OCI-LY7 (cell line): ENCODE data around the gene HOXC4. TPM values are rescaled to one million over a fixed set of nuclear protein-coding genes. Genes with fewer than 3 reads are reported as not detected.

ENCODE experiments used
- BruUV-seq: library from RNA; stranded (reverse); fragments of 400-500 nt; replicated peaks from 2 replicates; lab custom pipeline; 2021; lab: Mats Ljungman, UMichigan
- CTCF ChIA-PET: fragments of 300-600 bp; sonication (Branson Sonifier 250); formaldehyde crosslinking; loops from one replicate; lab custom pipeline; 2022; ENCODE audit warnings: antibody characterized with exemption; ENCODE audit not compliant: unreplicated experiment; lab: Charles Lee
- POLR2A ChIA-PET: fragments of 300-600 bp; sonication (Branson Sonifier 250); formaldehyde crosslinking; loops from one replicate; lab custom pipeline; 2022; ENCODE audit warnings: antibody characterized with exemption; lab: Charles Lee
- DNase-seq: peaks from one replicate; pipeline ENCODE4 v3.0.0-alpha.2; 2015; ENCODE audit warnings: low spot score
- H2AFZ ChIP-seq: fragments of 200-600 bp; sonication (generic), shearing (Covaris generic); 2 replicates; pipeline ENCODE4 v1.6.1; 2014; ENCODE audit warnings: mild to moderate bottlenecking, antibody characterized with exemption, low read length, moderate library complexity
- H3K27ac ChIP-seq: fragments of 200-600 bp; sonication (generic); 2 replicates; pipeline ENCODE4 v1.5.1; 2014; ENCODE audit warnings: mixed run types, low read depth, mild to moderate bottlenecking, moderate library complexity, low read length, inconsistent platforms; ENCODE audit not compliant: poor library complexity, severe bottlenecking
- H3K36me3 ChIP-seq: fragments of 200-600 bp; sonication (generic); 2 replicates; pipeline ENCODE4 v1.6.1; 2014; ENCODE audit warnings: mild to moderate bottlenecking, antibody characterized with exemption, low read length, moderate library complexity, mixed read lengths; ENCODE audit not compliant: insufficient read depth
- H3K4me1 ChIP-seq: fragments of 200-600 bp; sonication (generic); 2 replicates; pipeline ENCODE4 v1.5.1; 2014; ENCODE audit warnings: mild to moderate bottlenecking, low read length; ENCODE audit not compliant: insufficient read depth, poor library complexity, severe bottlenecking
- H3K4me2 ChIP-seq: fragments of 200-600 bp; sonication (generic); 2 replicates; pipeline ENCODE4 v1.6.1; 2014; ENCODE audit warnings: mild to moderate bottlenecking, low read length
- H3K4me3 ChIP-seq: fragments of 200-600 bp; sonication (generic); 2 replicates; pipeline ENCODE4 v1.5.1; 2014; ENCODE audit warnings: mild to moderate bottlenecking, low read depth, low read length; ENCODE audit not compliant: poor library complexity, severe bottlenecking
- H3K79me2 ChIP-seq: fragments of 200-600 bp; sonication (generic); 2 replicates; pipeline ENCODE4 v1.6.1; 2016; ENCODE audit warnings: low read depth, mild to moderate bottlenecking, low read length, moderate library complexity, mixed read lengths; ENCODE audit not compliant: insufficient read depth
- H3K9me2 ChIP-seq: fragments of 200-600 bp; sonication (generic); 2 replicates; pipeline ENCODE4 v1.6.1; 2016; ENCODE audit warnings: mild to moderate bottlenecking, low read length, mixed read lengths; ENCODE audit not compliant: insufficient read depth
- H3K9me3 ChIP-seq: fragments of 200-600 bp; sonication (generic); 2 replicates; pipeline ENCODE4 v1.6.1; 2014; ENCODE audit warnings: mild to moderate bottlenecking, mixed run types, low read length, mixed read lengths
- H4K20me1 ChIP-seq: fragments of 200-600 bp; sonication (generic); 2 replicates; pipeline ENCODE4 v1.6.1; 2014; ENCODE audit warnings: mild to moderate bottlenecking, antibody characterized with exemption, low read length, moderate library complexity, mixed read lengths; ENCODE audit not compliant: insufficient read depth
- EZH2phosphoT487 ChIP-seq: fragments of 200-600 bp; sonication (generic); IDR thresholded peaks from 2 replicates; pipeline ENCODE4 v1.6.1; 2018; ENCODE audit warnings: low read depth, borderline replicate concordance, mild to moderate bottlenecking, mixed run types, antibody characterized with exemption, low read length, moderate library complexity, mixed read lengths
- intact Hi-C: fragments of 100-400 bp; cut with micrococcal nuclease; formaldehyde crosslinking; loops from one replicate; pipeline ENCODE4 v1.10.0; 2022; ENCODE audit not compliant: unreplicated experiment
- total RNA-seq, 2 experiments: library from RNA; depleted of rRNA in 1 of 2; stranded (reverse); fragments of >200 nt in 1 of 2; shearing (Covaris generic) in 1 of 2; gene quantifications; 2 replicates each; pipeline ENCODE4 v1.2.3, GENCODE V29; 2014 to 2022
- TF ChIP-seq, protein P1 (sequence below): fragments of 200-600 bp; sonication (generic); conservative IDR thresholded peaks from 2 replicates; pipeline ENCODE4 v1.5.1; 2014; ENCODE audit warnings: mild to moderate bottlenecking, antibody characterized with exemption, low read length, moderate library complexity, mixed read lengths

Gene HOXC4
- total RNA-seq, 2 experiments from 2014 or later, result 7.1 to 20.0 TPM

- Histone ChIP-seq H4K20me1 (no peaks in the 10 kb centered on the region), H3K27ac (no peak overlapping the region), H3K4me1 (peaks cover 31% of the 10 kb centered on the region), H3K9me2 (no peaks in the 10 kb centered on the region), H3K4me3 (no peak overlapping the region), H3K79me2 (peaks cover 4% of the 10 kb centered on the region; the same call in 1 of the 2 replicates), H3K36me3 (no peaks in the 10 kb centered on the region), H3K4me2 (no peak overlapping the region), H3K9me3 (no peaks in the 10 kb centered on the region), H2AFZ (no peak overlapping the region)
- CTCF ChIA-PET, result no interaction called here
- intact Hi-C loops, result no loop called here
- TF ChIP-seq EZH2phosphoT487, result no peak
- TF ChIP-seq, protein P1, sequence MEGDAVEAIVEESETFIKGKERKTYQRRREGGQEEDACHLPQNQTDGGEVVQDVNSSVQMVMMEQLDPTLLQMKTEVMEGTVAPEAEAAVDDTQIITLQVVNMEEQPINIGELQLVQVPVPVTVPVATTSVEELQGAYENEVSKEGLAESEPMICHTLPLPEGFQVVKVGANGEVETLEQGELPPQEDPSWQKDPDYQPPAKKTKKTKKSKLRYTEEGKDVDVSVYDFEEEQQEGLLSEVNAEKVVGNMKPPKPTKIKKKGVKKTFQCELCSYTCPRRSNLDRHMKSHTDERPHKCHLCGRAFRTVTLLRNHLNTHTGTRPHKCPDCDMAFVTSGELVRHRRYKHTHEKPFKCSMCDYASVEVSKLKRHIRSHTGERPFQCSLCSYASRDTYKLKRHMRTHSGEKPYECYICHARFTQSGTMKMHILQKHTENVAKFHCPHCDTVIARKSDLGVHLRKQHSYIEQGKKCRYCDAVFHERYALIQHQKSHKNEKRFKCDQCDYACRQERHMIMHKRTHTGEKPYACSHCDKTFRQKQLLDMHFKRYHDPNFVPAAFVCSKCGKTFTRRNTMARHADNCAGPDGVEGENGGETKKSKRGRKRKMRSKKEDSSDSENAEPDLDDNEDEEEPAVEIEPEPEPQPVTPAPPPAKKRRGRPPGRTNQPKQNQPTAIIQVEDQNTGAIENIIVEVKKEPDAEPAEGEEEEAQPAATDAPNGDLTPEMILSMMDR, result no peak
- POLR2A ChIA-PET, result no interaction called here
- no TSS peak for BruUV-seq
- no peak for DNase-seq
Observed at GRCh38 chr12:54049108-54049507, 4.5 kb upstream of the HOXC4 start.

GRCh38 chr12:54050482-54050810 lies 3.2 kb upstream of the HOXC4 start:
- ChIA-PET CTCF (interaction anchor here (0.6 to 0.9 kb wide), 2 partner anchors 117 to 155 kb away, joined by 4 read pairs; no protein-coding TSS in a partner anchor), POLR2A (interaction anchor here (0.7 to 1.5 kb wide), 4 partner anchors 9 to 145 kb away, joined by 3 to 5 read pairs (median 4); no protein-coding TSS in a partner anchor)
- no peak overlapping the region for H3K4me2 ChIP-seq
- H3K79me2 ChIP-seq, result peaks cover 15% of the 10 kb centered on the region
- BruUV-seq, result no TSS peak
- H4K20me1 ChIP-seq, result 0 out of 2 replicates have a peak, but pooled peaks cover 2% of the 10 kb centered on the region
- H3K27ac ChIP-seq, result no peak overlapping the region
- H2AFZ ChIP-seq, result no peak overlapping the region
- H3K4me1 ChIP-seq, result peaks cover 29% of the 10 kb centered on the region
- intact Hi-C loops, result no loop called here
- no peaks in the 10 kb centered on the region for H3K9me3 ChIP-seq
- DNase-seq, result no peak
- no peak overlapping the region for H3K4me3 ChIP-seq
- no peaks in the 10 kb centered on the region for H3K36me3 ChIP-seq
- TF ChIP-seq, protein P1, result no peak
- no peak for TF ChIP-seq EZH2phosphoT487
- no peaks in the 10 kb centered on the region for H3K9me2 ChIP-seq

GRCh38 chr12:54051026-54051842 lies 2.4 kb upstream of the HOXC4 start:
- DNase-seq, result no peak
- 0 out of 2 replicates have a peak overlapping the region, but pooled peaks have one; percentile 24 for H3K4me2 ChIP-seq
- intact Hi-C loops, result no loop called here

More at GRCh38 chr12:54051026-54051842, 2.4 kb upstream of the HOXC4 start:
- Histone ChIP-seq H4K20me1 (0 out of 2 replicates have a peak, but pooled peaks cover 4% of the 10 kb centered on the region), H3K36me3 (peaks cover 4% of the 10 kb centered on the region; the same call in 1 of the 2 replicates), H3K9me3 (no peaks in the 10 kb centered on the region), H3K9me2 (no peaks in the 10 kb centered on the region), H3K4me3 (no peak overlapping the region), H3K27ac (no peak overlapping the region), H3K79me2 (peaks cover 21% of the 10 kb centered on the region), H2AFZ (peak overlapping the region; percentile 40), H3K4me1 (peaks cover 37% of the 10 kb centered on the region)
- TF ChIP-seq, protein P1, result no peak
- no peak for TF ChIP-seq EZH2phosphoT487
- POLR2A ChIA-PET, result interaction anchor here (0.7 to 1.5 kb wide), 2 partner anchors 15 to 16 kb away, joined by 3 to 5 read pairs; no protein-coding TSS in a partner anchor
- BruUV-seq, result no TSS peak
- CTCF ChIA-PET, result interaction anchor here (0.6 to 0.9 kb wide), 2 partner anchors 117 to 154 kb away, joined by 4 read pairs; no protein-coding TSS in a partner anchor
